ENCODE measurements around the gene PLPP7.
"Not testable (repeated sequence)": the region's sequence is repeated elsewhere in the genome, so short reads cannot be mapped to it uniquely, and the experiment has no call there.

The PLPP7 gene

GRCh38 chr9:131330814-131331600, 41.5 kb downstream of the PLPP7 start:
- no peak for DNase-seq (ENCODE audit: low read depth in 2 of 2)

GRCh38 chr9:131331996-131332395, 42.5 kb downstream of the PLPP7 start:
- not testable (repeated sequence) for DNase-seq (ENCODE audit: low read depth in 2 of 2)

DNA sequence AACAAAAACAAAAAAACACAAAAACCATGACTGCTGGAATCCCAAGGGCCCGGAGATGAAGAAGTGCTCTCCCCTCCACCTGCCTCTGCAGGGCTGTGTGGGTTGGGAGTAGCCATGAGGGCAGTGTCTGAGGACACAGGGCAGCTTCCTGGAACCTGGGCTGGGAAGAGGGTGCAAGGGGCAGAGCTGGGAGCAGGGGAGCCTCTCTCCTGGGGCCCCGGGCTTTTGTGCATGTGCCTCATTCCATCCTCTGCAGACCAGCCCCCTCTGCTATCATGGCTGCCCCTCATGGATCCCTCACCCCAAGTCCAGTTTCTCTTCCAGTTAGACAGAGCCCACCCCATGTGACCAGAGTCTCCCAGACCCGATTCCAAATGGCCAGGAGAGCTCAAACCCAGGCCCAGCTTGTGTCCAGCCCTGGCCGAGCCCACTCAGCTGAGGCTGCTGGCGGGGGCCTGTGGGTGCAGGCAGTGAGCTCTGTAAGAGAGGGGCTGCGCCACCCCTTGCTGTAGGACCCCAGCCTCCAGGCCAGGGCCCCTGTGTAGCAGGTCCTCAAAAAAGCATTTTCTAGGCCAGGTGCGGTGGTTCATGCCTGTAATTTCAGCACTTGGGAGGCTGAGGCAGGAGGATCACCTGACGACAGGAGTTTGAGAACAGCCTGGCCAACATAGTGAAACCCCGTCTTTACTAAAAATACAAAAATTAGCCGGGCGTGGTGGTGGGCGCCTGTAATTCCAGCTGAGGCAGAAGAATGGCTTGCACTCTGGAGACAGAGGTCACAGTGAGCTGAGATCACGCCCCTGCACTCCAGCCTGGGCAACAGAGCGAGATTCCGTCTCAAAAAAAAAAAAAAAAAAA, 44.5 kb downstream of the PLPP7 start:
- DNase-seq (ENCODE audit: low read depth in 2 of 2), result no peak

DNA sequence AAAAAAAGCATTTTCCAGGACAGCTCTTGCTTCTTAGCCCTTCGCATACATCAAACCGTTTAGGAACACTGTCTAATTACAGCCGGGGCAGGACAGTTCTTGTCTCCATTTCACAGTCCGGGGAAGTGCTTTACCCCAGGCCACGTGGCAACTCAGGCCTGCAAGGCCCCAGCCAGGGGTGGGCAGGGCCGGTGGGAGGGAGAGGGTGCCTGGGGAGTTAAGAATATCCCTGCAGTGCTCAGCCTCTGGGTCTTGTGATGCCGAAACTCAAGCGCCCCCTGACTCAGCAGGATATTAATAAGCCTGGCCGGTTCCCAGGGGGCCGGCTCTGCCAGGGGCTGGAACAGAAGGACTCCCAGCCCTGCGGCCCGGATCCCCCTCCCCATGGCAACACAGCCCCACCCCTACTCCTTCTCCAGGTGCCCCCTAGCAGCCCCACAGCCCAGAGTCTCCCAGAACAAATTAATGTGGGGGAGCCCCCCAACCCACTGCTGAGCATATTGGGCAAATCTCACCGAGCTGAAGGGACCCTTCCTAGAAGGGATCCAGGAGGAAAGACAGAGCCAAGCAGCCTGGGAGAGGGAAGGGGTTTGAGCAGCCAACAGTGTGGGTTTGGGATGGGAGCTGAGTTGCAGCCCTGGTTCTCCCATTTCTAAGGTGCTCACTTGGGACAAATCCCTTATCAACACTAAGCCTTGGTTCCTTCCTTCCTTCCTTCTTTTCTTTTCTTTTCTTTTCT, 45.3 kb downstream of the PLPP7 start:
- no peak for DNase-seq (ENCODE audit: low read depth in 2 of 2)

DNA sequence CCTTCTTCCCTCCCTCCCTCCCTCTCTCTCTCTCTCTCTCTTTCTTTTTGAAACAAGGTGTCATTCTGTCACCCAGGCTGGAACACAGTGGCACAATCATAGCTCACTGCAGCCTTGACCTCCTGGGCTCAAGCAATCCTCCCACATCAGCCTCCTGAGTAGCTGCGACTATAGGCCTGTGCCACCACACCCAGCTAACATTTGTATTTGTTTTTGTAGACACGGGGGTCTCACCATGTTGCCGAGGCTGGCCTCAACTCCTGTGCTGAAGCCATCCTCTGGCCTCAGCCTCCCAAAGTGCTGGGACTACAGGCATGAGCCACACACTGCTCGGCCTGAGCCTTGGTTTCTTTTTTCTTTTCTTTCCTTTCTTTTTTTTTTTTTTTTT, 45.8 kb downstream of the PLPP7 start:
- DNase-seq (ENCODE audit: low read depth in 2 of 2), result no peak

- no peak for DNase-seq (ENCODE audit: low read depth in 2 of 2)
These were observed 47.8 kb downstream of the PLPP7 start for GRCh38 chr9:131337131-131337848.

GRCh38 chr9:131339212-131339611, 49.7 kb downstream of the PLPP7 start:
- not testable (repeated sequence) for DNase-seq (ENCODE audit: low read depth in 2 of 2)

GRCh38 chr9:131344931-131345535, 55.5 kb downstream of the PLPP7 start:
- DNase-seq (ENCODE audit: low read depth in 2 of 2), result not testable (repeated sequence)

- no peak for DNase-seq (ENCODE audit: low read depth in 2 of 2)
These were observed 57.0 kb downstream of the PLPP7 start for GRCh38 chr9:131346559-131346958.

GRCh38 chr9:131347376-131348020, 58.0 kb downstream of the PLPP7 start:
- no peak for DNase-seq (ENCODE audit: low read depth in 2 of 2)

DNA sequence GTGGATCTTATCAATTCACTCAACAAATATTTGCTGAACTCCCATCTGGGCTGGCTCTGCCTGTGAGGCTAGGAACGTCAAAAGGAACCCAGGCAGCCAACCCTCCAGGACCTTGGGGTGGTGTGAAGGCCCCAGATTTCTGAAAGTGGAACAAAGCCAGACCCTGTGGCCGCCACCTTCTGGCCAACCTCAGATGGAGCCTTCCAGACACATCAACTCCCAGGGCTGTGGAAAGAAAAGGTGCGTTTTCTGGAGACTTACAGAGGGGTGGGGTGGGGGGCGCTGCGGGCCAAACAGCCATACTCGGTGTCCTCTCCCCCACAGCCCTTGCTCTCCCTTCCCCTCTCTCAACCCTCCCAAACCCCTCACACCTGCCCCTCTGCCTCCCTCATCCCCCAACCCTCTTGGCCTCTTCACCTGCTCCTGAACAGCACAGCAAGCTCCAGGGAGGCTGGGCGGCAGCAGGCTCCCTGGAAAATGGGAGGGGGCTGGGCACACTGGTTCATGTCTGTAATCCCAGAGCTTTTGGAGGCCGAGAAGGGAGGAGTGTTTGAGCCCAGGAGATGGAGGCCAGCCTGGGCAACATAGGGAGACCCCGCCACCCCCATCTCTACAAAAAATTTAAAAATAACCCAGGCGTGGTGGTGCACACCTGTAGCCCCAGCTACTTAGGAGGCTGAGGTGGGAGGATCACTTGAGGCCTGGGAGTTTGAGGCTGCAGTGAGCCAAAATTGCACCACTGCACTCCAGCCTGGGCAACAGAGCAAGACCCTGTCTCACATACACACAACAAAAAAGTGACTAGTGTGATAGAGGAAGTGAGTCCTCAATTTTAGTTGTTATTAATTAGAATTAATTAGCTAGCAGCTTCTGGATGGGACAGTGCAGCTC, 59.4 kb downstream of the PLPP7 start:
- no peak for DNase-seq (ENCODE audit: low read depth in 2 of 2)

- DNase-seq (ENCODE audit: low read depth in 2 of 2), result no peak
These were observed 60.0 kb downstream of the PLPP7 start for GRCh38 chr9:131349522-131349880.

DNA sequence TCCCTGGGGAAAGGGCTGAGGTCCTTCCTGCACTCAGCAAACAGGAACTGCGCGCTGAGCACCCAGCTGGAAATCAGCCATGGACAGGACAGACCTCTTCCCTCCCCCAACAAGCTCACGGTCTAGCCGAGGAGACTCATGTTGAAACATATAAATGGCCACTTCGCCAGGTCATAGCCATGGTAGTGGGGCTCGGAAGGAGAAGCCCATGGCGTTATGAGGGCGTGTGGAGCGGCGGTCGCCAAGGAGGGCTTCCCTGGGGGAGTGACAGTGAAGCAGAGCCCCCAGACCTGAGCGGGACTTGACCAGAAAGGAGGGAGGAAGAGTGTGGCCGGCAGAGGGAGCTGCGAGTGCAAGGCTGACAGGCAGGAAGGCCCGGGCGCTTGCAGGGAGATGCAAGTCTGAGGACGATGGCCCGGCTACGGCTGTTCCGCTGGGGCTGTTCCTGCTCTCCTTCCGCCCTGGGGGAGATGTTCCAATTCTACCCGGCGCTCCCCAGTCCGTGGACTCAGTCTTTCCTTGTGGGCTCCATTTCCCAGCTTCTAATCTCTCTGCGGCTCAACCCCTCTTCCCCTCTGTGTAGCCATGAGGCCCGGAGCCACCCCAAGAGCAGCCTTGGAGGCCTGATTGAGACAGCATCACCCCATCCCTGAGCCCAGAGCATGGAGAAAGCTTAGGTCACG, 60.5 kb downstream of the PLPP7 start:
- DNase-seq (ENCODE audit: low read depth in 2 of 2), result peak; percentile 69 to 83

DNA sequence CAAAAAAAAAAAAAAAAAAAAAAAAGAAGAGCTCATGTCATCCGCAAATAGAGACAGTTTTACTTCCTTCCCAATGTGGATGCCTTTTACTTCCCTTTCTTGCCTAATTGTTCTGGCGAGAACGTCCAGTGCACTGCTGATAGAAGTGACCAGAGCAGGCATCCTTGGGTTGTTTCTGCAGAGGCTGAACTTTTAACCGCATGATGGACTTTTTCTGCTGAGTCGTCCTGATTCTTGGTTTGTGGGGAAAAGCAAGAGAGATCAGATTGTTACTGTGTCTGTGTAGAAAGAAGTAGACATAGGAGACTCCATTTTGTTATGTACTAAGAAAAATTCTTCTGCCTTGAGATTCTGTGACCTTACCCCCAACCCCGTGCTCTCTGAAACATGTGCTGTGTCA, 67.0 kb downstream of the PLPP7 start:
- DNase-seq (ENCODE audit: low read depth in 2 of 2), result not testable (repeated sequence)

DNA sequence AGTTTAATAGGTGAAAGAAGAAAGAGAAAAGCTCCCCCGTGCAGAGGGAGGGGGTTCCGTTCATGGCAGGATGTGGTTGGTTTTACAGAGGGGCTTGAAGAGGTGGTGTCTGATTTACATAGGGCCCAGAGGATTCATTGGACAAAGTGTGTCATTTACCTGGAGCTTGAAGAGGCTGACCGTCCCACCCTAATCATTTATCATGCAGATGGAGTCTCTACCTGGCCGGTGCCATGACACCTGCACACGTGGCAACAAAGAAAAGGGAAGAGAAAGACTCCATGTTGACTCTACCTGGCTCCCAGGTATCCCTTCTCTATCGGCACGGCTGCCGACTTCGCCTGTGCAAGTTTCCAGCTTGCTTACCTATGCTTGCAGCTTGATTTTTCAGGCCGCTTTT, 69.0 kb downstream of the PLPP7 start:
- no peak for DNase-seq (ENCODE audit: low read depth in 2 of 2)
